T-helper 1 cell treated with Interleukin-12 subunit alpha and Interleukin-12 subunit beta and Interleukin-4 antibody, amounts not matched to agents 30 ng/mL and 1 ng/mL, for 36 hours (primary cell): ENCODE results near the gene CCDC180. TPM values are rescaled to one million over a fixed set of nuclear protein-coding genes. Genes with fewer than 3 reads are reported as not detected.
"Not testable (repeated sequence)": the region's sequence is repeated elsewhere in the genome, so short reads cannot be mapped to it uniquely, and the experiment has no call there.

ENCODE experiments used
- intact Hi-C: fragments of 100-400 bp; cut with micrococcal nuclease; formaldehyde crosslinking; loops from one replicate; pipeline ENCODE4 v1.15.1; 2024
- total RNA-seq: library from RNA; stranded (reverse); gene quantifications from 2 replicates; pipeline ENCODE4 v1.2.3, GENCODE V29; 2022

Gene CCDC180
- total RNA-seq = 2.9 and 5.9 TPM in 2 replicates

- intact Hi-C loops = no loop called here
These were observed at the start of gene CCDC180 for GRCh38 chr9:97307500-97308163. CCDC180 (plus strand) TSS chr9:97307659; CDS start chr9:97308064, 405 bp downstream.

- intact Hi-C loops = not testable (repeated sequence)
These were observed 47.5 kb upstream of the CCDC180 start for GRCh38 chr9:97259834-97260514.

DNA sequence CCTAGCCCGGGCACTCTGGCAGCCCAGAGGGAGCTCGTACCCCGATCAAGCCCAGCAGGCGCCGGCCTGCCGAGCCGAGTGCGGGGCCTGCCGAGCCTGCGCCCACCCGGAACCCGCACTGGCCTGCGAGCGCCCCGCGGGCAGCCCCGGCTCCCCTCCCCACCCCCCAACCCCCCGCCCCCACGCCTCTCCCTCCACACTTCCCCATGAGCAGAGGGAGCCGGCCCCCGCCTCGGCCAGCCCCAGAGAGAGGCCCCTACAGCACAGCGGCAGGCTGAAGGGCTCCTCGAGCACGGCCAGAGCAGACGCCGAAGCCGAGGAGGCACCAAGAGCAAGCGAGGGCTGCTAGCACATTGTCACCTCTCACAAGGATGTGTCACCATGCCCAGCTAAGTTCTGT is 36.2 kb upstream of the CCDC180 start:
- intact Hi-C loops = no loop called here

DNA sequence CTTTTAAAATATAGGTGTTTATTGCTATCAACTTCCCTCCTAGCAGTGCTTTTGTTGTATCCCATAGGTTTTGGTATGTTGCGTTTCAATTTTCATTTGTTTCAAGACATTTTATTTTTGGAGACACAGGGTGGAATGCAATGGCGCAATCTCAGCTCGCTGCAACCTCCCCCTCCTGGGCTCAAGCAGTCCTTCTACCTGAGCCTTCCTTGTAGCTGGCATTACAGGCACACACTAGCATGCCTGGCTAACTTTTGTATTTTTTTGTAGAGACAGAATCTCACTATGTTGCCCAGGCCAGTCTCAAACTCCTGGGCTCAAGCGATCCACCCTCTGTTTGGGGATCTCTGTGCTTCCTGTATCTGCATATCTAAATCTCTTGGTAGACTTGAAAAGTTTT is 35.4 kb upstream of the CCDC180 start:
- intact Hi-C loops = no loop called here

GRCh38 chr9:97276310-97276852 is 31.1 kb upstream of the CCDC180 start:
- intact Hi-C loops = no loop called here

DNA sequence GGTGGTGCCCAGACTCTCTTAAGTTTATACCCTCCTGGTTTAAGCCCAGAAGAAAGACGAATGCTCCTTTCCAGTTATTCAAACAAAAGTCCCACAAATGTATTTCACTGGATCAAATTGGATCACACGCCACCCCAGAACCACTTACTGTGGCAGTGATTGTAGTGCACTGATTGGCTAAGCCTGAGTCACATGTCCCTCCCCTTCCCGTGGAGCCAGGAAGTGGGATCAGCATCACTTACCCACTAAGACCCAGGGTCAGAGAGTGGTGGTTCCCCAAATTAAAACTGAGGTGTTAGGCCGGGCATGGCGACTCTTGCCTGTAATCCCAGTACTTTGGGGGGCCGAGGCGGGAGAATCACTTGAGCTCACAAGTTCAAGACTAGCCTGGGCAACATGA is 29.5 kb upstream of the CCDC180 start:
- intact Hi-C loops = no loop called here

DNA sequence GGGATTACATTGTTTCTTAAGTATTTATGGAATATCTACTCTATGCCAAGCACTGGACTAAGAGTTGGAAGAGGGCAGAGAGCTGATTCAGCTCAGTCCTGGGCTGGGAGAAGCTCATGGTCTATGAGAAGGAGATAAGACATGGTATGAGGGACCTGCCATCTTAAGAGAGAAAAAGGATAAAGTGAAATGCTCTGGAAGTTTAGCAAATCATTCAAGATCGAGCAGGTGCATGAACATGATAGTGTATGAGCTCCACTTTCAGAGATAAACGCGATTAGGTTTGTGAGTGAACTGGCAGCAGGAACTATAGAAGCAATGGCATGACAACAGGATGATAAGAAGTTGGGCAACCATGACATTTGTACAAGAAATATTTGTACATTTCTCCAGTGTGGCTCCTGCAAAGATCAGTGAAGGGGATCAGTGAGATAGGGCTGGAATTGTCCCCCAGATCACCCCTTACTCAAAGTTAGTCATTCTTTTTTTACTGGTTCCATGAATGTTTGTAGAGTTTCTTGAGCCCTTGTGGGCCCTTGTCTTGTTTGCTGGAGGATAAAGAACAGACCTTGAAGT is 26.6 kb upstream of the CCDC180 start:
- intact Hi-C loops = no loop called here

- intact Hi-C loops = no loop called here
These were observed 23.7 kb upstream of the CCDC180 start for GRCh38 chr9:97283768-97284167.

DNA sequence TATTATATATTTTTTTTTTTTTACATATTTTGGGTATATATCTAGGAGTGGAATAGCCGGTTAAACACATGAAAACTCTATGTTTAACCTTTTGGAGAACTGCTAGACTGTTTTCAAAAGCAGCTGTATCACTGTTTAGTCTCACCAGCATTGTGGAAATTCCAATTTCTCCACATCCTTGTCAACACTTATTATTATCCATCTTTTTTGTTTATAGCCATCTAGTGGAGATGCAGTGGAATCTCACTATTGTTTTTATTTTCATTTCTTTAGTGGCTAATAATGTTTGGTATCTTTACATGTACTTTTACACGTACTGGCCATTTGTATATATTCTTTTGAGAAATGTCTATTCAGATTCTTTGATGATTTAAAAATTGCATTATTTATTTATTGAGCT is 22.7 kb upstream of the CCDC180 start:
- intact Hi-C loops = no loop called here

- intact Hi-C loops = no loop called here
These were observed 15.3 kb upstream of the CCDC180 start for GRCh38 chr9:97292200-97292599.

GRCh38 chr9:97293207-97293721 is 14.2 kb upstream of the CCDC180 start:
- intact Hi-C loops = no loop called here

DNA sequence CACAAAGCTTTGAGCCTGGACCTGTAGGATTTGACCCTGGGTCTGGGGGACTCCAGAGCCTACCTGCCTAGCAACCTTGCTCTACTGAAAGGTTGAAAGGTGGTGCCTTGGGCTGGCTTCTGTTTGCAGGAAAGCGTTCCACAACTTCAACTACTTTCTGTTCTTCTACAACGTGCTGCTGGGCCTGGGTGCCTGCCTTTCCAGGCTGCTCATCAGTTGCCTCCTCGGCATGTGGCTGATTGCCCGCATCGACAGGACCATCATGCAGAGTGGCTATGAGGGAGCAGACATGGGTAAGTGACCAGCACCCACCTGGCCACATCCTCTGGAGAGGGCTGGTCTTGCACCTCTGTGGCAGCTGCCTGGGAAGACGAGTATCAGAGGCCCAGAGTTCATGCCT is 13.6 kb upstream of the CCDC180 start:
- intact Hi-C loops = no loop called here

DNA sequence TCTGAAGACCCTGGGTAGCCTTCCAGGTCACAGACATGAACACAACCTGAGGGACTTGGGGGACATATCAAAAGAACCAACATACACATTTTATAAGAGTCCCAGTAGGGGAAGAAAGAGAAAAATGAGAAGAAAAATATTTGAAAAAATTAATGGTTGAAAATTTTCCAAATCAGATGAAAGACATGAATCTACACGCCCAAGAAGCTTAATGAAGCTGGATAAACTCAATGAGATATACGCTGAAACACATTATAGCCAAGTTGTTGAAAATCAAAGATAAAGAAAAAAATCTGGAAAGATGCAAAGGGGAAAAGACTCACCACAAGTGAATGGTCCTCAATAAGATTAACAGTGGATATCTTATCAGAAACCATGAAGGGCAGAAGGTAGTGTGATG is 9.6 kb upstream of the CCDC180 start:
- intact Hi-C loops = no loop called here

- intact Hi-C loops = no loop called here
These were observed 7.5 kb upstream of the CCDC180 start for GRCh38 chr9:97299809-97300414.

- intact Hi-C loops = no loop called here
These were observed 6.9 kb upstream of the CCDC180 start for GRCh38 chr9:97300586-97300985.

DNA sequence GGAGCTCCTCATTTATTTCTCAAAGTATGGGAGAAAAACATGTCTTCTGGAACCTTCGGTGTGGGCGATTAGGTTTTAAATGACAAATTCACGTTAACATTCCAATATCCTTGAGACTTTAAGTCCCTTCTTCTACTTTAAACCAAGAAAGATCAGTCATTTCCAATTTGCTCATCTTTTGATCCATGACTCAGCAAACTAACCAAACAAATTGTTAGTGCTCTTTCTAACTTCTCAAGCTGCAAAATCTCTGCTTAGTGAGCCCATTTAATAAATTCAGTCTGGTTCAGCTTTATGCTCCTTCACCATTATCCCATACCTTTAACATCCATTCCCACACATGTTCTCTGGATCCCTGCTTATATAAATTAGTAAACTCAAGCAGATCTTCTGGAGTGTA is 5.5 kb upstream of the CCDC180 start:
- intact Hi-C loops = no loop called here

- intact Hi-C loops = no loop called here
These were observed 2.9 kb upstream of the CCDC180 start for GRCh38 chr9:97304586-97304985.

DNA sequence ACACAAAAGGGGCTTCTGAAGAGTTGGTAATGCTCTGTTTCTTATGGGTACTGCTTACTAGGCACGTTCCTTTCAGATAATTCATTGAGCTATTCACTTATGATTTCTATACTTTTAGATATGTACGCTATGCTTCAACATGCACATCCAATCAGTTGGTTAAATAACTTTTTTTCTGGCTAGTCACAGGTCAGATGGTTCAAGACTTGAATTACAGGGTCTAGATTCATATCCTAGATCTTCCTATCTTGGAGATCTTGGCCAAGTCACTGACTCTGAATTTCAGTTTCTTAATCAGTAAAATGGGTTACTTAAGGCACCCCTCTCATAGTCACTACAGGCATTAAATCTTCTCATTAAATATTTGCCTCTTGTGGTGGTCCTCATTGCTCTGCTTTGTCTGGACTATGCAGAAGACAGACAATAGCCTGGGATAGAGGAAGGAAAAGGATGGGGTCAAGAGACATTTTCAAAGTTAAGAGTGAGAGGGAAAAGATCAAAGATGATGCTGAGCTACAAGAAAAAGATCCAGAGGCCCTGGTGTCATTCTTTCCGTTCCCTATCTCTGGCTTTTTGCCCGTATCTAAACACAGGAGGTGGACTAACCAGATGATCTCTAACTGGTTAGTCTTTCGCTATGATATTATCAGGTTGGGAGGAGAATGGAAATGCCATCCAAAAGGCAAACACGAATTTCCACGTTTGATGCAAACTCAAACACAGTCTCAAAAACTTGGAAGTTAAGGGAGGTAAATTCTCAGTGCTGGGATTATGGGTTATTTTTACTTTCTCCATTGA is 1.8 kb upstream of the CCDC180 start:
- intact Hi-C loops = no loop called here

DNA sequence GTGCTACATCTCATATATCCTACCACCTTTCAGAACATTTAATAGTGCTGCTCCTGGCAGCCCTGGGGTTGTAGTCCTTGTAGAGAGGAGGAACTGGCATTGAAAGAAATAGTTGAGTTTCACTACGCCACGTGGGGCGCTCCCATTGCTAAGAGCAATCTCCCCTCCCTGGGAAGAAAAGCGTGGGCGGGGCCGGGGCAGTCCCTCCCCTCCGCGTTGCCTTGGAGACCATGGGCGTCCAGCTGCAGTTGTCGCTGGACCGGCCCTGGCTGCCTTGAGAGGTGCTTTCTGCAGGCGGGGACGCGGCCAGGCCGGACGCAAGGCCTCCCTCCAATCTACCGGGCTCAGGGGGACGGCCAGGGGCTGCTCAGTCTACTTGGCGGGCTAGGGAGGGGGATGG is 368 bp upstream of the CCDC180 start:
- intact Hi-C loops = no loop called here

DNA sequence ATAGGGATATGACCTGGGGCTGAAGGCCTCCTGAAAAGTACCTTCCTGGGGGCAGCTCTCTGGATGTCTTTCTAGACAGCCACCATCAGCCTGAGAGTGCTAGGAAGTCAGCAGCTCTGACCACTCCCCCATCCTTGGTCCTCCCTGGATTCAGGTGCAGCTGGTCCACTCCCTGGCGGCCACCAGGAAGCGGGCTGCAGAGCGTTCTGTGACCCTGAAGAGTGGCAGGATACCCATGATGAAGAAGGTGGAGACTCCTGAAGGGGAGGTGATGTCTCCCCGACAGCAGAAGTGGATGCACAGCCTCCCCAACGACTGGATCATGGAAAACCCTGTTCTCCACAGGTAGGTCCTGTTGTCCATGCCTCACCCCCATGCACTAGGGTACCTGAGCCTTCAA is 1.8 kb downstream of the CCDC180 start:
- intact Hi-C loops = no loop called here

GRCh38 chr9:97310023-97310422 is 2.6 kb downstream of the CCDC180 start:
- intact Hi-C loops = no loop called here
